Gastroesophageal sphincter (tissue), 4 donors: ENCODE results near the gene CCDC107. TPM values are rescaled to one million over a fixed set of nuclear protein-coding genes. Genes with fewer than 3 reads are reported as not detected.

Experiments used
- ATAC-seq: fragments of 150-250 bp; one replicate; pipeline ENCODE4 v1.9.1; 2016; ENCODE audit warnings: mild to moderate bottlenecking, moderate library complexity
- H3K27ac ChIP-seq, 4 donors: fragments of 200-600 bp; sonication (generic) in 3 of 4; 1 replicate in 3 of 4; 2 replicates in 1 of 4; pipeline ENCODE4 v1.5.1; 2016 to 2019
- H3K27me3 ChIP-seq: fragments of 200-600 bp; sonication (generic); one replicate; pipeline ENCODE4 v1.5.1; 2019
- H3K36me3 ChIP-seq, 2 donors: fragments of 200-600 bp; sonication (generic); one replicate each; pipeline ENCODE4 v1.5.1; 2019; ENCODE audit warnings: control low read depth in 1 of 2
- H3K4me1 ChIP-seq, 3 donors: fragments of 200-600 bp; sonication (generic); 1 replicate in 2 of 3; 2 replicates in 1 of 3; pipeline ENCODE4 v1.5.1; 2016 to 2019; ENCODE audit warnings: control low read depth in 2 of 3
- H3K4me3 ChIP-seq, 2 donors: fragments of 200-600 bp; sonication (generic); one replicate each; pipeline ENCODE4 v1.5.1; 2019; ENCODE audit warnings: mild to moderate bottlenecking in 1 of 2, moderate library complexity in 1 of 2
- H3K9me3 ChIP-seq, 3 donors: fragments of 200-600 bp; sonication (generic); one replicate each; pipeline ENCODE4 v1.5.1; 2017 to 2019; ENCODE audit warnings: control low read depth in 2 of 3
- CTCF ChIP-seq, 4 experiments: fragments of 200-600 bp in 2 of 4; fragments of 450-650 bp in 2 of 4; sonication (generic) in 1 of 4; IDR thresholded peaks; one replicate each; pipeline ENCODE4 v1.5.1; 2017 to 2019; ENCODE audit warnings: antibody characterized with exemption in 4 of 4, mild to moderate bottlenecking in 2 of 4, moderate library complexity in 2 of 4
- EP300 ChIP-seq: sonication (generic); formaldehyde crosslinking; IDR thresholded peaks from one replicate; pipeline ENCODE4 v1.6.1; 2017; ENCODE audit warnings: antibody characterized with exemption, mild to moderate bottlenecking
- POLR2A ChIP-seq, 2 donors: fragments of 450-650 bp; IDR thresholded peaks; one replicate each; pipeline ENCODE4 v1.6.1; 2017; ENCODE audit warnings: antibody characterized with exemption in 2 of 2, mild to moderate bottlenecking in 2 of 2, moderate library complexity in 1 of 2
- POLR2AphosphoS5 ChIP-seq: sonication (generic); formaldehyde crosslinking; IDR thresholded peaks from one replicate; pipeline ENCODE4 v1.6.1; 2017; ENCODE audit warnings: antibody characterized with exemption
- WGBS, 2 donors: methylation state at CpG; one replicate each; pipeline ENCODE4 v1.1.5; 2018; ENCODE audit warnings: low coverage in 1 of 2; 5-methylcytosine and 5-hydroxymethylcytosine counted together
- total RNA-seq, 4 donors: library from RNA; depleted of rRNA; stranded (reverse); fragments of >200 nt; gene quantifications; one replicate each; pipeline ENCODE4 v1.1.0, GENCODE V29; 2016

CCDC107 gene
- total RNA-seq, 4 donors from 2014 or later, result 61.9 to 94.2 (median 87.0) TPM

- peak; percentile 41 for ATAC-seq
- TF ChIP-seq CTCF (IDR thresholded peaks at IDR 0.05), result no peak
- no peak for TF ChIP-seq EP300
- no peak for TF ChIP-seq POLR2A (IDR thresholded peaks at IDR 0.05)
- no peak for TF ChIP-seq POLR2AphosphoS5
- 50 to 87% methylated on average over 2 to 8 of the region's 17 CpGs for WGBS, 2 donors
- no peaks in the 10 kb centered on the region for H3K9me3 ChIP-seq
- H3K27me3 ChIP-seq, result peaks cover 14% of the 10 kb centered on the region
- H3K36me3 ChIP-seq, result no peaks in the 10 kb centered on the region
- H3K4me3 ChIP-seq, result no peak overlapping the region
- peaks cover 0 to 14% (median 0%) of the 10 kb centered on the region in 3 donors for H3K4me1 ChIP-seq
- H3K27ac ChIP-seq, result no peak overlapping the region
These were observed 39.0 kb upstream of the CCDC107 start for GRCh38 chr9:35618854-35619799.

- Histone ChIP-seq H3K36me3 (no peaks in the 10 kb centered on the region), H3K27ac (no peak overlapping the region), H3K27me3 (peaks cover 14% of the 10 kb centered on the region), H3K4me3 (no peak overlapping the region), H3K4me1 (peaks cover 0 to 14% (median 0%) of the 10 kb centered on the region in 3 donors), H3K9me3 (no peaks in the 10 kb centered on the region)
- WGBS, 2 donors, result 65 to 70% methylated on average over 2 of the region's 2 CpGs
- TF ChIP-seq POLR2A (IDR thresholded peaks at IDR 0.05) (no peak), EP300 (no peak), CTCF (IDR thresholded peaks at IDR 0.05) (no peak), POLR2AphosphoS5 (no peak)
- ATAC-seq, result no peak
These were observed 38.3 kb upstream of the CCDC107 start for GRCh38 chr9:35619800-35620158.

GRCh38 chr9:35627575-35627974 is 30.5 kb upstream of the CCDC107 start:
- Histone ChIP-seq H3K9me3 (no peaks in the 10 kb centered on the region), H3K4me3 (no peak overlapping the region), H3K27ac (no peak overlapping the region), H3K27me3 (no peaks in the 10 kb centered on the region), H3K36me3 (no peaks in the 10 kb centered on the region), H3K4me1 (no peaks in the 10 kb centered on the region)
- WGBS, 2 donors, result 80 to 83% methylated on average over 1 to 2 of the region's 2 CpGs
- TF ChIP-seq POLR2AphosphoS5 (no peak), CTCF (IDR thresholded peaks at IDR 0.05) (no peak), EP300 (no peak), POLR2A (IDR thresholded peaks at IDR 0.05) (no peak)
- ATAC-seq, result no peak

- Histone ChIP-seq H3K36me3 (no peaks in the 10 kb centered on the region), H3K4me3 (no peak overlapping the region), H3K27me3 (no peaks in the 10 kb centered on the region), H3K9me3 (no peaks in the 10 kb centered on the region), H3K27ac (no peak overlapping the region), H3K4me1 (no peaks in the 10 kb centered on the region)
- WGBS, 2 donors, result 88 to 95% methylated on average over 3 to 4 of the region's 6 CpGs
- TF ChIP-seq POLR2AphosphoS5 (no peak), EP300 (no peak), CTCF (IDR thresholded peaks at IDR 0.05) (no peak), POLR2A (IDR thresholded peaks at IDR 0.05) (no peak)
- no peak for ATAC-seq
These were observed 29.6 kb upstream of the CCDC107 start for GRCh38 chr9:35628389-35628991.
